GM12801 (cell line): Measurements from ENCODE around the gene SLC6A5.

Source experiments
- CTCF ChIP-seq: IDR thresholded peaks from one replicate; pipeline ENCODE4 v1.5.1; 2011; ENCODE audit warnings: control low read depth; ENCODE audit not compliant: insufficient read length; ENCODE audit errors: extremely low read depth

SLC6A5 gene

GRCh38 chr11:20564846-20565635, 34.4 kb upstream of the SLC6A5 start:
- no peak for TF ChIP-seq CTCF

DNA sequence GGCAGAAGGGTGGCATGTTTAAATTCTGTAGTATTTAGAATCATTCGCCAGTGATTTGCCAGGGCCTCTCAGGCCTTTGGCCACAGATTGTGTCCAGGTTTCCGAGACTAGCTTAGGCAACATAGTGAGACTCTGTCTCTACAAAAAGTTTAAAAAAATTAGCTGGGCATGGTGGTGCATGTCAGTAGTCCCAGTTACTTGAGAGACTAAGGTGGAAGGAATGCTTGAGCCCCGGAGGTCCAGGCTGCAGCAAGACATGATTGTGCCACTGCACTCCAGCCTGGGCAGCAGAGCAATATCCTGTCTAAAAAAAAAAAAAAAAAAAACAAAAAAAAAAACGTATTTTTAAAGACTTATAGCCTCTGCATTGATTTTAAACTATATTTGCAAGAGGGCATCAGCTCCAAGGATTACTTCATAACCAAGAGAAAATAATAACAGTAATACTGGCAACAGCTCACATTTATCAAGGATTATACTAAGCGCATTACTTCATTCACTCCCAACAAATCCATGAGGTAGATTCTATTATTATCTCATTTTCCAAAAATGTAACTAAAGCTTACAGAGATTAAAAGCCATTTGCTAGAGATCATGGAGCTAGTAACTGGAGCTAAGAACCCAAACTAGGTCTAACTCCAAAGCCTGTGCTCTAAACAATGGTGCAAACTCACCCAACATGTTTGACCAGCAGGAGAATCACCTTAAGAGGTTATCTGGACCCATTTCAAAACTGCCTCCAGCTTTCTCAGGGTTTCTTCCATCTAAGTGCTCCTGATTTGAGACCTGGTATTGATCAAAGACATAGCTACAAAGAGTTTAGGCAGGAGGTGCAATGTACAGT, 32.6 kb upstream of the SLC6A5 start:
- TF ChIP-seq CTCF: no peak

- no peak for TF ChIP-seq CTCF
These were observed 16.2 kb upstream of the SLC6A5 start for GRCh38 chr11:20583201-20583600.

DNA sequence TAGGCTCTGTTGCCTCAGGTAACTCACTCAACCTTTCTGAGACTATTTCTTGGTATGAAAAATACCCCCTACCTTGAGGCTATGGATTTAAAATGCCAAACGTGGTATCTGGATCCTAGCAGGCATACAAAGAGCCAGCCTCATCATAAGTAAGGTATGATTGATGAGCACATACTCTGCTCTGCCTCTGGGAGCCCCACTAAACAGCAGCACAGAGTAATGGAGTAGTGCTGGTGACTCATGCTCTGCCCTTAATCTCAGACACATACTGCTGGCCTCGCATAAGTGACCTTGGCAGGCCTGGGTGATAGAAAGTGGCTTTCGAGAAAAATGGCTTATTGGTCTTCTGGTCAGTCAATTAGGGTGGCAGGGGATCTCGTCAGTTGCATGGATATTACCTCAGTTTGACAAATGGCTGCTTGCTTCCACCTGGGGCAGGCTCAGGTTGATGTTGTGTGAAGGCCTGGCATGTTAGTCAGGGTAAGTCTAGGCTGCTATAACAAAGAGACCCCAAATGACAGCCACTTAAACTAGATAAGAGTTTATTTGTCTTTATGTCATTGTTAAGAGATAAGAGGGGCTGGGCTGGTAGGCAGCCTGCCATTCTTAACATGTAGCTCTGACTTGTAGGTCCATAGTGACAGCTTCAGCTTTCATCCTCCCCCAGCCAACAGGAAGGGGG, 15.2 kb upstream of the SLC6A5 start:
- no peak for TF ChIP-seq CTCF

DNA sequence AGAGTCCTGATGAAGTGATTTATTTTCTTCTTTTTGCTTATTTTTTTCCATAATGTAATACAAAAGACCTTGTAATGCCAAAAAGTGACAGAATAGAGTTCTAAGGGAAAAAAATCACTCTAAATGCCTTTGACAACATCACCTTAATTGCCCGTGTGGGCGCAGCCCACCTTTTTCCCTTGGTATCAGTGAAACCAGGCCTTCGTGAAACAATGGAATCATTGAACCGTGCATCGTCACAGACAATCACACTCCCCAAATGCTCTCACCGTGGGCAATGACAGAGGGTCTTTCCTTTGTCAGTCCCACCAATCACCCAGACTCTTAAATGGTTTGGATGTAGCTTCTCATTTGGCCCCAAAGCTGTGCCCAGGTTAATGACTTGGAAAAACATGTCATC, 9.6 kb upstream of the SLC6A5 start:
- no peak for TF ChIP-seq CTCF

DNA sequence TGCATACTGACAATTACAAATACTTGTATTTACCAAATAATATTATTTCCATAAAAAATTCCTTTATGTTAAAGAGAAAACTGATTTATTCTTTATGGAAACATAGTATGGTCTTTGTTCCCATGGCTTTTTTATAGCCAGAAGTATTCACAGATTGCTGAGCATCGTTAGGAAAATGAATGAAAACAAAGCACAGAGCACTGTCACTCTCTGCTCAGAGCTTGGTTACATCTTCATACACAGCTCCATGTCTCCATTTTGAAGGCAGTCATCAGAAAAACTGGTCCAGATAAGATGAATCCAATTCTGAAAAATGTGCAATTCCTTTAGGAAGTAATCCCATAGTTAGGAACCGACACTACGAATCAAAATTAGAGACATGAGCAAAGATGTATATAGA, 9.0 kb upstream of the SLC6A5 start:
- TF ChIP-seq CTCF: no peak

GRCh38 chr11:20592741-20593140, 6.7 kb upstream of the SLC6A5 start:
- no peak for TF ChIP-seq CTCF
